Suprapubic skin (tissue), 4 donors: Measurements from ENCODE around the gene YY1AP1. TPM values are rescaled to one million over a fixed set of nuclear protein-coding genes. Genes with fewer than 3 reads are reported as not detected.

Experiments used
- DNase-seq, 2 donors: peaks; one replicate each; pipeline ENCODE4 v3.0.0-alpha.2; 2019; ENCODE audit warnings: low spot score in 2 of 2
- H3K27ac ChIP-seq: fragments of 200-600 bp; sonication (generic); one replicate; pipeline ENCODE4 v1.5.1; 2019
- H3K27me3 ChIP-seq: fragments of 200-600 bp; sonication (generic); one replicate; pipeline ENCODE4 v1.5.1; 2019
- H3K36me3 ChIP-seq: fragments of 200-600 bp; sonication (generic); one replicate; pipeline ENCODE4 v1.5.1; 2019
- H3K4me1 ChIP-seq: fragments of 200-600 bp; sonication (generic); one replicate; pipeline ENCODE4 v1.5.1; 2019
- H3K4me3 ChIP-seq: fragments of 200-600 bp; sonication (generic); one replicate; pipeline ENCODE4 v1.5.1; 2019; ENCODE audit warnings: mild to moderate bottlenecking
- H3K9me3 ChIP-seq: fragments of 200-600 bp; sonication (generic); one replicate; pipeline ENCODE4 v1.5.1; 2019
- CTCF ChIP-seq, 2 donors: fragments of 200-600 bp in 1 of 2; fragments of 450-650 bp in 1 of 2; sonication (generic) in 1 of 2; IDR thresholded peaks; one replicate each; pipeline ENCODE4 v1.5.1; 2016 to 2019; ENCODE audit warnings: antibody characterized with exemption in 2 of 2, mild to moderate bottlenecking in 1 of 2, moderate library complexity in 1 of 2
- EP300 ChIP-seq: sonication (generic); formaldehyde crosslinking; IDR thresholded peaks from one replicate; pipeline ENCODE4 v1.6.1; 2017; ENCODE audit warnings: antibody characterized with exemption
- POLR2A ChIP-seq, 2 donors: fragments of 450-650 bp; IDR thresholded peaks; one replicate each; pipeline ENCODE4 v1.6.1; 2017; ENCODE audit warnings: antibody characterized with exemption in 2 of 2, mild to moderate bottlenecking in 2 of 2, moderate library complexity in 2 of 2
- POLR2AphosphoS5 ChIP-seq, 3 donors: sonication (generic); formaldehyde crosslinking; IDR thresholded peaks; one replicate each; pipeline ENCODE4 v1.6.1; 2017; ENCODE audit warnings: antibody characterized with exemption in 3 of 3
- WGBS: methylation state at CpG from one replicate; pipeline ENCODE4 v1.1.5; 2018; 5-methylcytosine and 5-hydroxymethylcytosine counted together
- total RNA-seq, 4 donors: library from RNA; depleted of rRNA; stranded (reverse); fragments of >200 nt; gene quantifications; one replicate each; pipeline ENCODE4 v1.1.0, GENCODE V29; 2016

The YY1AP1 gene
- total RNA-seq, 4 donors from 2014 or later = 56.0 to 106 (median 80.1) TPM

- Histone ChIP-seq H3K4me3 (no peak overlapping the region), H3K9me3 (no peaks in the 10 kb centered on the region), H3K4me1 (peaks cover 24% of the 10 kb centered on the region), H3K27ac (no peak overlapping the region), H3K36me3 (peaks cover under 1% of the 10 kb centered on the region), H3K27me3 (no peaks in the 10 kb centered on the region)
- WGBS = 90% methylated on average over 10 of the region's 10 CpGs
- DNase-seq = no peak
- no peak for TF ChIP-seq EP300
- no peak for TF ChIP-seq CTCF (IDR thresholded peaks at IDR 0.05)
- TF ChIP-seq POLR2A (IDR thresholded peaks at IDR 0.05) = no peak
- no peak for TF ChIP-seq POLR2AphosphoS5 (IDR thresholded peaks at IDR 0.05)
These were observed 8.5 kb upstream of the YY1AP1 start for GRCh38 chr1:155697046-155697445.

DNA sequence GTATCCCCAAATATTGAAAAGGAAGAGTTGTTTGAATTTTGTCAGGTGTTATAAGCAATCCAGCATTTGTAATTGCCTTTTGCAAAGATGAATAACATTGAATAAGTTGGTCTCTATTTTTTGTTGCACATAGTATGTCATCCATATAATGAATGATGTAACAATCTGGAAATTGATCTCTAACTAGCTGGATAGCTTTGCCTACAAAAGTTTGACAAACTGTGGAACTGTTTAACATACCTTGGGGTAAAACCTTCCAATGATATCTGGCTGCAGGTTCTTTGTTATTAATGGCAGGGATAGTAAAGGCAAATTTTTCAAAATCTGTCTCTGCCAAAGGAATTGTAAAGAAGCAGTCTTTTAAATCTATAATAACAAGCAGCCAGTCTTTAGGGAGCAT lies 8.0 kb upstream of the YY1AP1 start:
- H3K4me3 ChIP-seq = no peak overlapping the region
- TF ChIP-seq POLR2A (IDR thresholded peaks at IDR 0.05) (no peak), CTCF (IDR thresholded peaks at IDR 0.05) (no peak), POLR2AphosphoS5 (IDR thresholded peaks at IDR 0.05) (no peak), EP300 (no peak)
- no peaks in the 10 kb centered on the region for H3K9me3 ChIP-seq
- H3K27ac ChIP-seq = no peak overlapping the region
- peaks cover 24% of the 10 kb centered on the region for H3K4me1 ChIP-seq
- DNase-seq = no peak
- H3K27me3 ChIP-seq = no peaks in the 10 kb centered on the region
- H3K36me3 ChIP-seq = peaks cover 5% of the 10 kb centered on the region

DNA sequence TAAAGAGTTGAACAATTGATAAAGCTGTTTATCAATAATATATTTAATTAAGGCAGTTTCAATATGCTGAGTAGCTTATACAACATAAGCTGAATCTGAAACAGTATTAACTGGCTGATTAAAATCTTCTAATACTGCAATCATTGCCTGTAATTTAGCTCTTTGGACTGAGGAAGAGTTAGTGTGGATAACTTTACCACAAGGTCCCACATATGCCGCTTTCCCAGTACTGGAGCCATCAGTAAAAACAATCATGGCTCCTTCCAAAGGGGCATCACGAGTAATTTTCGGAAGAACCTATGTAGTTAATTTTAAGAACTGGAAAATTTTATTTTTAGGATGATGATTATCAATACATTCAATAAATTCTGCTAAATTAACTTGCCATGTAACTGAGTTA lies 7.0 kb upstream of the YY1AP1 start:
- no peak for TF ChIP-seq POLR2A (IDR thresholded peaks at IDR 0.05)
- TF ChIP-seq CTCF (IDR thresholded peaks at IDR 0.05) = no peak
- no peak for TF ChIP-seq POLR2AphosphoS5 (IDR thresholded peaks at IDR 0.05)
- TF ChIP-seq EP300 = no peak
- Histone ChIP-seq H3K9me3 (no peaks in the 10 kb centered on the region), H3K27ac (no peak overlapping the region), H3K36me3 (peaks cover 7% of the 10 kb centered on the region), H3K27me3 (no peaks in the 10 kb centered on the region), H3K4me3 (no peak overlapping the region), H3K4me1 (peaks cover 26% of the 10 kb centered on the region)
- 72% methylated on average over 3 of the region's 3 CpGs for WGBS
- no peak for DNase-seq

DNA sequence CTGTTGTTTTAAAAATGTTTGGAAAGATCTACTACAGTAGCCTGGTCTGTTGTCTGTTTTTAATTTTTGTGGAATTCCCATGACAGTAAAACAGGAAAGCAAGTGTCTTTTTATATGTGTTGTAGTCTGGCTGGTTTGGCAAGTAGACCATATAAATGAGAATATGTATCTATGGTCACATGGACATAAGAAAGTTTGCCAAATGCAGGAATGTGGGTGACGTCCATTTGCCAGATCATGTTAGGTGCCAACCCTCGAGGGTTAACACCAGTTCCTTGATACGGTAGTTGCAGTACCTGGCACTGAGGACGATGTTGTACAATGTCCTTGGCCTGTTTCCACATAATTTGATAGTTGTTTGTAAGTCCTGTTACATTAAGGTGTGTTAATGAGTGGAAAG lies 6.5 kb upstream of the YY1AP1 start:
- 25% methylated on average over 4 of the region's 4 CpGs for WGBS
- H3K27ac ChIP-seq = no peak overlapping the region
- H3K4me1 ChIP-seq = peaks cover 32% of the 10 kb centered on the region

GRCh38 chr1:155694167-155694566 lies 5.6 kb upstream of the YY1AP1 start:
- Histone ChIP-seq H3K27ac (no peak overlapping the region), H3K36me3 (peaks cover 7% of the 10 kb centered on the region), H3K27me3 (no peaks in the 10 kb centered on the region), H3K4me3 (no peak overlapping the region), H3K4me1 (peaks cover 39% of the 10 kb centered on the region), H3K9me3 (no peaks in the 10 kb centered on the region)
- no peak for TF ChIP-seq CTCF (IDR thresholded peaks at IDR 0.05)
- TF ChIP-seq POLR2AphosphoS5 (IDR thresholded peaks at IDR 0.05) = no peak
- no peak for TF ChIP-seq EP300
- no peak for TF ChIP-seq POLR2A (IDR thresholded peaks at IDR 0.05)
- 83% methylated on average over 7 of the region's 7 CpGs for WGBS
- no peak for DNase-seq

More for the DNA sequence above, 6.5 kb upstream of the YY1AP1 start:
- DNase-seq = no peak
- H3K4me3 ChIP-seq = no peak overlapping the region
- H3K9me3 ChIP-seq = no peaks in the 10 kb centered on the region
- peaks cover 7% of the 10 kb centered on the region for H3K36me3 ChIP-seq
- TF ChIP-seq POLR2AphosphoS5 (IDR thresholded peaks at IDR 0.05) (no peak), CTCF (IDR thresholded peaks at IDR 0.05) (no peak), EP300 (no peak), POLR2A (IDR thresholded peaks at IDR 0.05) (no peak)
- H3K27me3 ChIP-seq = no peaks in the 10 kb centered on the region
